Measurements from ENCODE around the gene DYSF.
A peak's percentile ranks its signal among the peaks of the same experiment; 100 is the strongest.

The DYSF gene

DNA sequence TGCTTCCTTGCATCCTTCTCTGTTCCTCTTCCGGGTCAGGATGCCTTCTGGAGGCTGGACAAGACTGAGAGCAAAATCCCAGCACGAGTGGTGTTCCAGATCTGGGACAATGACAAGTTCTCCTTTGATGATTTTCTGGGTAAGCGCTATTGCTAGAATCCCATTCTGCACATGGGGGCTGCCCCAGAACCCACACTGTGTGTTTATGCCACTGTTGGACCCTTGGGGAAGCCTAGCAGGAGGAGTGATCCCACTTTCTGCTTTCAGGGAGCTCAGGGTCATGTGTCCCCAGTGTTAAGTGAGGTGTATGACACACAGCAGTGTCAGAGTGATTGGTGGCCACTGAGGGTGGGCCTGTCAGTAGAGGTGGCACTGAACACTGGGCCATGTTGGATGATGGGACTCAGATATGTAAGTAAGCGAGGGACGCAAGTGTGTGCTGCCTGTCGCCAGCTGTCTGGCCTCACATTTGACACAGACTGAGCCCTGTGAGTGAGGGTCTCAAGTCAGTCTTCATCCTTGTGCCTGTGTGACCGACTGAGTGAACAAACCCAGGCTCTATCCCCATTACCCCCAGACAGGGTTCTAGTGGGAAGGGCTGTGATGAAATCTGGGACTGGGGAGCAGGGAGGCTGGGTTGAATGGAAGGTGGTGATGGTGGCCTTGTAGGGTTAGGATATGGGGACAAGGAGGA lies 220.9 kb downstream of the DYSF start:
- DNase-seq (ENCODE audit: low spot score): no peak

DNA sequence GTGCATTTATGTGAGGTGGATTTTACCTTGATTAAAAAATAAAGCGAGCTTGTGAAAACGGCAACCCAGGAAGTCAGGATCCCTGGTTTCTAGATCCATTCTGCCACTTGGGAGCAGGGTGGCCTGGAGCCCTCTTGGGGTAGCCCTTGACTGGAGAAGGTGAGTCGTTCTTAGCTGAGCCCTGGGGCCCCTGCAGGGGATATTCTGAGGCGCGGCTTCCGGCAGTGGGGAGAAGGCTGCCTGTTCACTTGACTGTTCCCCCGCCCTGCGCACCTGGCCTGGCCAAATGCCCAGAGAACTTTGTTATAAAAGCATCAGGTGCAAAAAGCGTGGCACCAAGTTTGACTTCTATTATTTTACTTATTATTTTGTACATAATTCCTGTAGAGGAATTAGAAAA lies 221.9 kb downstream of the DYSF start:
- no peak for DNase-seq (ENCODE audit: low spot score)

DNA sequence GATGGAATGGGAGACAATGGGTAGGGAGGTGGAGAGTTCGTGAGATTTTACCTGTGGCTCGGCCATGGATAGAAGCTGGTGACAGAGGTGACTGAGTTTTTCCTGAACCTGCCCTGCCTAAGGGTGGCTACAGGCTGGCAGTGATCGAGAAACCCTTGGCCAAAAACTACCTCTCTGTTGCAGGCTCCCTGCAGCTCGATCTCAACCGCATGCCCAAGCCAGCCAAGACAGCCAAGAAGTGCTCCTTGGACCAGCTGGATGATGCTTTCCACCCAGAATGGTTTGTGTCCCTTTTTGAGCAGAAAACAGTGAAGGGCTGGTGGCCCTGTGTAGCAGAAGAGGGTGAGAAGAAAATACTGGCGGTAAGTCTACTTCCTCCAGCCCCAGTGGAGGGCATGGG lies 225.5 kb downstream of the DYSF start:
- no peak for DNase-seq (ENCODE audit: low spot score)

DNA sequence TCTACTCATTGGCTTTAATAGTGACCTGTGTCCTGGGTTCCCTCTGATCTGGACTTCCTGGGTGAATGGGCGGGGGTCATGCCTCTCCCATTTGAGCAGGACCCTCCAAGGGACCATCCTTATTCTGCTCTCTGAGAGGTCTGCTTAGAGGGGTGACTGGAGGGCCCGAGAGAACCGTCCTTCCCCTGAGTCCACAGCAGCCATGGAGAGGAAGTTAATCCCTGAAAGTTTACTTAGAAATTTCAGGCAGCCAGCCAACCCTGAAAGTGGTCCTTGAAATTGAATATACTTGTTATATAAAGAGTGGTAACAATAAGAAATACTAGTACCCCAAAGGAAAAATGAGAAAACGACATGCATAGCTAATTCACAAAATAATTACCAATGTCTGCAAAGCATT lies 226.1 kb downstream of the DYSF start:
- no peak for DNase-seq (ENCODE audit: low spot score)

DNA sequence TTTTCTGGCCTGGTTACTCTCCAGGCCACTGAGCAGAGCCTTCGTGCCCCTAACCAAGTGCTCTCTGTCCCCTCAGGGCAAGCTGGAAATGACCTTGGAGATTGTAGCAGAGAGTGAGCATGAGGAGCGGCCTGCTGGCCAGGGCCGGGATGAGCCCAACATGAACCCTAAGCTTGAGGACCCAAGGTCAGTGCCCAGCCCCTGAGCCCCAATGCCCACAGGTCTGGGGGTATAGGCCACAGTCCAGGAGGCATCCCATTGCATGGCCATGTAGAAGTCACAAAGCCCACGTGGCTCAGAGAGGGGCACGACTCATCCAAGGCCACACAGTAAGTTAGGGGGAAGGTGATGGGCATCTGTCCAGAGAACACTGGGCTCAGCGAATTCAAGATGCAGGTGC lies 227.6 kb downstream of the DYSF start:
- no peak for DNase-seq (ENCODE audit: low spot score)

DNA sequence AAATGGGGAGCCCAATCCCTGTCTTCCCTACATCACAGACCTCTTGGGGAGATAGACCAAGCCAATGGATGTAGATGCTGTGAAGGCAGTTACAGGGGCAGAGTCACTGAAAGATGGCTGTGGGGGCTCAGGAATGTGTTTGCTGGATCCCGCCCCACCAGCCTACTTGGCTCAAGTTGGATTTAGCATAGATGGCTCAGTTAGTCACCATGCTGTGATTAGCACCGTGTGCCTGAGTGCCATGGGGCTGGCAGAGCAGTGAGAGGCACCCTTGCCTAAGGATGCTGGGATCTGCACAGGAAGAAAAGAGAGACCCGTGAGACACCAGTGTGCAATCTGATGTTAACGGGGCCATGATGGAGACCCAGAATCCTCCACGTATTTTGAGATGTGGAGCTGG lies 228.3 kb downstream of the DYSF start:
- DNase-seq (ENCODE audit: low spot score): no peak

DNA sequence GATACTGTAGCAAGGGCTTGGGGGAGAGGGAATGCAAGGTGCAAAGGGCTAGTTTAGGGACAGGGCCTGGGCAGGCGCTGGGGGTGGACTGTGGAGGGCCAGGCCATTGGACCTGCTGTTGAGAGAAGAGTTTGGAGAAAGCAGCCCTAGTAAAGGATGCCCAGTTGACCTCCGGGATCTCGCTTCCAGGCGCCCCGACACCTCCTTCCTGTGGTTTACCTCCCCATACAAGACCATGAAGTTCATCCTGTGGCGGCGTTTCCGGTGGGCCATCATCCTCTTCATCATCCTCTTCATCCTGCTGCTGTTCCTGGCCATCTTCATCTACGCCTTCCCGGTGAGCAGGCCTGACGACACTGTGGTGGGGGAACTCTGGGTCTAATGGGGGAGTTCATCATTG lies 229.0 kb downstream of the DYSF start:
- DNase-seq (ENCODE audit: low spot score): no peak

DNA sequence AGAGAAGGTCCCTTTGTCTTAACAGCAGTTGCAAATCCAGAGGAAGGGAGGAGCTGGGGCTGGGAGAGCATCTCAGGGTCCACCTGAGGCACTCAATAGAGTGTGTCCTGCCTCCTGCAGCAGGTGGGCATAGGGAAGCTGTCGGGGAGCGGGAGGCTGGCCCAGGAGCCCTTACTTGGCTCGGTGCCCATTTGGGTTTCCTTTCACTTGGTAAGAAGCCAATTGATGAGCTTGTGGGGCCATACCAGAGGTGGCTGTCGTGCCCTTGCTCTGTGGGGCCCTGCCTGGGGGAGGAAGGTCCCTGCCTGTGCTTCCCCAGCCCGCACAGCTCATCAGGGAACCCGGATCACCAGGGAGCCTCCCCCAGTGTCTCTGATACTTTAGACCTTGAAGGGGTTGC lies 229.7 kb downstream of the DYSF start:
- no peak for DNase-seq (ENCODE audit: low spot score)

DNA sequence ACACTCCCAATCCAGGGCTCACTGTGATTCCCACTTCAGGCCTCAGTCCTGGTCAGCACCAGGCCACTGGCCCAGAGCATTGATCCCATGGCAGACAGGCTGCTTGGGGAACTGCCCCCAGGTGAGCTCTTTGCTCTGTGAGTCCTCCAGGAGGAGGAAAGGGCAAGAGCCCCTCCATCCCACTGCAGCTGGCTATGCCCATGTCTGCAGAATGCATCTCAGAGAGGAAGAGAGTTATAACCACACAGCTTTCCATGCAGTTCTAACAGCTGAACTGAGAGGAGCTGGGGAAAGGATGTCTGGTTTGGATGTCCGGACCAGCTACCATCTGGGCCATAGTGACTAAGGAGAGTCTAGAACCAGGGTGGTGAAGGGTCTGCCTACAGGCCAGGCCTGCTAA lies 230.3 kb downstream of the DYSF start:
- DNase-seq (ENCODE audit: low spot score): no peak

DNA sequence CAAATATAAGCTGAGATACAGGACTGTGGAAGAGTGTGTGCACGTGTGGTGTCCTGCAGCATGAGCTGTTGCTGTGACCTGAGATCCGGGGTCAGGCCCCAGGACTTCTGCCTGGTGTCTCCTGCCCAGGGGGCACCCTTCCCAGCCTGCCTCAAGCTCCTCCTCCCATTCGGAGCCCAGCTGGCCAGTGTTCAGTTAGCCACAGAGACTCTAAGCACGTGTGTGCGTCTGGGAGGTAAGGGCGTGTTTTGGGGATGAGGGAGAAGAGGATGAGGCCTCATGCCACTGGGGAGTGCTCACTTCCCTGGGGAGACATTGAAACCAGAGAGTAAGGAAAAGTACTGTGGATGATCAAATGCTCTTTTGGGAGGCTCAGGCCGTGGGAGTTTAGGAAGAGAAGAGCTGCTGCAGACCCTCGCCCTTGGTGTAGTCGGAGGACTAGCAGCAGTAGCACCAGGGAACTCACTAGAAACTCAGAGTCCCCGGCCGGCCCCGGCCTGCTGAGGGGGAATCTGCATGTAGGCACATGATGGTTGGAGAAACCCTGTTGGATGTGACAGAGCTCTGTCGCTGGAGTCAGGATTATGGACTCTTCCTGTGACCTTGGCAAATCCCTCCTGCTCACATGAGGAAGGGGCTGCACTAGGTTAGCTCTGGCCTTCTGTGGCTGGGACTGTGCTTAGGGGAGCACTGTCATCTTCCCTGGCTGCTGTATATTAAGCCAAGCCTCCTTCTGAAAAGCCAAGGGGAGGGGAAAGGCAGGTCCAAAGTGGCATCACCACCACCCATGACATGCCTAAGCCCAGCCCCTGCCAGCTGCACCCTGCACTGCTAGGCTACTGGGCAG lies 231.1 kb downstream of the DYSF start:
- no peak for DNase-seq (ENCODE audit: low spot score)

DNA sequence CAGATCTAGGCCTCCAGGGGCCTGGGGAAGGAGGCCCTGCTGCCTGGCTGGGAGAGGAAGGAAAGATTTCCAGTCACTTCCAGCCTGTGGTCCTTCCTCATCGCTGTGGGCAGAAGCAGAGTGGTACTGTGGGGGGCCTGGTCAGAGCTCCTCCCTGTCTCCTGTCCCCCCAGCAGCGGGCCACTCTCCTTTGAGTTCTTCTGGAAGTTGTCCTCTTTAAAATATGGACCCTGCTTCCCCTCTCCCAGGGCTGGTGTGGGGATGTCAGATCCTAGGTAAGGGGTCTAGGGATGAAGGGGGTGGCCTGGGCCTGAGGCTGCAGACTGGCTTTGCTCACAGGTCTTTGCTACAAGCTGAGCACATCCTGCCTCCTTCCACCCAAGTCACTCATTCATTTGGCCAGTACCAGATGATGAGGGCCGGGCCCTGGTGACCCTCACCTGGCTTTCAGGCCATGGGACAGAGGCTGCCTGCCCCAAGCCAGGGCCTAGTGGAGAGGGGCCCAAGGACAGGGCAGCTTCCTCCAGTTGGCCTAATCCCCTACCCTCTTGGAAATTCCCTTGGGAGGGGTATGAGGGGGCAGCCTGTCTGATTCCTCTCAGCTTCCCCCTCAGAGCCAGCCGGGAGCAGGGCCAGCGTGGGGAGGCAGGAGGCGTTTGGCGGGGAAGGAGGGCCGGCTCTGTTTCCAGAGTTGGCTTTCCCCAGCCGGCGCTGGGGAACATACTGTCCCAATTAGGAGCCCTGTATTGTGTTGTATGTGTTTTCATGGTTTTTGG lies 231.9 kb downstream of the DYSF start:
- no peak for DNase-seq (ENCODE audit: low spot score)

DNA sequence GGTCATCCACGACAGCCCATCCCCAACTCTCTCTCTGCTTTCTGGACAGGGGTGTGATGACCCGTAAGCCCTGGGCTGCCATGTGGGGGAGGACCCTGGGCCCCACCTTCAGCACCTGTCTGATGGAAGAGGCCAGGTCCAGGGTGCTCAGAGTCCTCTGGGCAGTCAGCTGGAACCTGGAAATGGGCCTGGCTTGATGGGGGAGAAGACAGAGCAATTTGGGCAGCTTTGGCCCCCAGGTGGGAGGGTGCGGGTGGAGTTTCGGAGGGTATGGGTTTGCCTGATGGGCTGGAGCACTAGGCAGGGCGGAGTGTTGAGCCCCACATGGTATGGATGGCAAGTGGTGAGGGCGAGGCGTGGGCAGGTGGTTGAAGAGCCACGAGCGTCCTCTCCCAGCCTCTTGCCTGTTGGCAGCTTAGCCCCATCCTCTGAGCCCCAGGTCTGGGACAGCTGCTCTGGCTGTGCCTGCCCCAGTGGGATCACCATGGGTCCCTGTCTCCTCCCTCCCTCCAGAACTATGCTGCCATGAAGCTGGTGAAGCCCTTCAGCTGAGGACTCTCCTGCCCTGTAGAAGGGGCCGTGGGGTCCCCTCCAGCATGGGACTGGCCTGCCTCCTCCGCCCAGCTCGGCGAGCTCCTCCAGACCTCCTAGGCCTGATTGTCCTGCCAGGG lies 232.7 kb downstream of the DYSF start:
- no peak for DNase-seq (ENCODE audit: low spot score)

DNA sequence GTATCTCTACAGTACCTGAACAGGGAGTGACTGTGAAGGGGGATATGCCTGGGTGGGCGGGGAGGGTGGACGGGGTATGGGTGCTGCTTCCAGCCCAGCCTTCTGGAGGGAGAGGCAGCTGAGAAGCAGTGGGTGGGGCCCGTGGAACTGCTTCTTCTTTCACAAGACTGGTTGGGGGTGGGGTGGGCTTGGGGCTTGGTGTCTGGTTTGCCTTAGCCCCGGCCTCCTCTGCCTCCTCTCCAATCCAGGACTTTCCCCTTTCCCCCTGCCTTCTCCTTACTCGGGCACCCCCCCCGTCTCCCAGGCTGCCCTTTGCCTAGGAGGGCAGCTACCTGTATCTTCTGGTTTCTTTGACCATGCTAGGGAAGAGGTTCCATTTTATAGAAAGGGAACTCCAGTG lies 233.4 kb downstream of the DYSF start:
- DNase-seq (ENCODE audit: low spot score): no peak

DNA sequence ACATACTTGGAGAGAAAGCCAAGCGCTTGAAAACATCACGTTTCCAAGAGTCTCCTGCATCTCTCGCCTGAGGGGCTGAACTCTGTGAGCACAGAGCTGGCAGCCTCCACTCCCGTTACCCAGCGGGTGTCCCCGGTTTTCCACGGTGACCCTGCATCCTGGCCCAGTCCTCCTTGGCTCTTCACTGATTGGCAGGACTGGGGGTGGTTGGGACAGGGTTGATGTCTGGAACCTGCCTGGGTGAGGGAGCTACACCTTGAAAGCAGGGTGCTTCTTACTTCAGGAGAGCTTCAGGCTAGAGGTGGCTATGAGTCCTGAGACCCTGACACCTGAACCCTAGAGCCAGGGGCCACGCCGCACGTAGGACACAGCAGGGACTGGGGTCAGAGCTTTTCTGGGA lies 234.1 kb downstream of the DYSF start:
- DNase-seq (ENCODE audit: low spot score): no peak

DNA sequence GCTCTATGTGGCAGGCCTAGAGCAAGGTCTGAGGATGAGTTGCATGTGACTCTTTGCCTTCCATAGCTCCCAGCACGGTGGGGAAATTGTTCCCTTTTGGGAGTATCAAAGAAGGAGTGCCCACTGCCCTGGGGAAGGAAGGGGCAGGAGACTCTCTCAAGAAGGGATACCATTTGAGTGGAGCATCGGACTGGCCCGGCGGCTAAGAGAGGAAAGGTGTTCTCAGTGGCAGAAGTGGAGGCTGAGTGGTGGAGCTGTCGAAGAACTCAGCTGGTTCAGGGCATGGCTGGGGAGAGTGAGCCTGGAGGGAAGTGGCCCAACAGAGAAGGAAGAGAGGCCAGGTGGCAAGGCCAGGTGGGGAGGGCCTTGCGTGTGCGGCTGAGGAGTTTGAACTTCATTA lies 235.2 kb downstream of the DYSF start:
- no peak for DNase-seq (ENCODE audit: low spot score)

DNA sequence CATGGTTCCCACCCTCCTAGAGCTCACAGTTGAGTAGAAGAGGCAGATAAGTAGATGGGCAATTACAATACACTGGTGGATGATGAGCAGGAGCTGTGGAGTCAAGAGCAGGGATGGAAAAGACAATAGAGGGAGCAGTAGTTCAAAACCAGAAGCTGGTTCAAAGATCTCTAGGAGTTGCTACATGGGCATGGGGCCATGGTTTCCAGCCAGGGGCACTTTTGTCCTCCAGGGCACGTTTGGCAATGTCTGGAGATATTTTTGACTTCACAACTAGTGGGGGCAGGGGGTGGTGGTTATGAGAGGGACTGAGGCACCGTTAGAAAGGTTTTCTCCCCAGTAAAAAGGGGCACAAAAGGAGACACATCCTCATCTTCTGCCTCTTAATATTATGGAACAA lies 236.0 kb downstream of the DYSF start:
- DNase-seq (ENCODE audit: low spot score): no peak

DNA sequence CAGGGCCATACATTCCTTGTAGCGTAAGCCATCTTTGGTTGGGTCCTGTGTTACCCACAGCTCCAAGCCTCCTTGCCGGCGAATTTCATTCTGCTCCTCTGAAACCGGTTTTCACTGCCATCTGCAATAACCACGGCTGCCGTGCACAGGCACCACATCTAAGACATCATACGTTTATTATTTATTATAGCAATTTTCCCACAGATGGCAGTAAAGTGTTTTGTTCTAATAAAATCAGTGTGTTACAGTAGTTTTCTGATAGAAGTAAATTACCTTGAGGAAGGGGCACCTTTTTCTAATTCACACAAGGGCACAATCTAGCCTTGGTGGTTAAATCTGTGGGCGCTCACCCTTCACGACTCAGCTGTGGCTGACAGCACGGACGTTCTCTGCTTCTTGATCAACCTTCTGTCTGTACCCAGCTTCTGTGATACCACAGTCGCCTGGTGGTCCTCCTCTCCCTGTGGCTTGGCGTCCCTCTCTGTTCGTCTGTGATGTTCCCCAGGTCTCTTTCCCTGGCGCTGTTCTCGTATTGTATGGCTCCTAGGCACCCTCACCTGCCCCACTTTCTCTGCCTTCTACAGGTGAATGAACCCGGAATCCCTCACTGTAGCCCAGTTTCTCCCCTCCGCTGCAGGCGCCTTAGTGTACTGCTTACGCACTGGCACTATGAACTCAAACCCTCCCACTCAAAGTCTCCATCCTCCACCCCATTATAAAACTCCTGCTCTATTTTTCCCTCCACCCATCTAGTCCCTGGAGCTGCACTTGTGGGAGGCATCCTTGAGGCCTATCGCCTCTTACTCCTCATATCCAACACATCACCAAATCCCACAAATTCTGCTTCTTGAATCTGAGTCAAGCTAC lies 236.8 kb downstream of the DYSF start:
- no peak for DNase-seq (ENCODE audit: low spot score)

DNA sequence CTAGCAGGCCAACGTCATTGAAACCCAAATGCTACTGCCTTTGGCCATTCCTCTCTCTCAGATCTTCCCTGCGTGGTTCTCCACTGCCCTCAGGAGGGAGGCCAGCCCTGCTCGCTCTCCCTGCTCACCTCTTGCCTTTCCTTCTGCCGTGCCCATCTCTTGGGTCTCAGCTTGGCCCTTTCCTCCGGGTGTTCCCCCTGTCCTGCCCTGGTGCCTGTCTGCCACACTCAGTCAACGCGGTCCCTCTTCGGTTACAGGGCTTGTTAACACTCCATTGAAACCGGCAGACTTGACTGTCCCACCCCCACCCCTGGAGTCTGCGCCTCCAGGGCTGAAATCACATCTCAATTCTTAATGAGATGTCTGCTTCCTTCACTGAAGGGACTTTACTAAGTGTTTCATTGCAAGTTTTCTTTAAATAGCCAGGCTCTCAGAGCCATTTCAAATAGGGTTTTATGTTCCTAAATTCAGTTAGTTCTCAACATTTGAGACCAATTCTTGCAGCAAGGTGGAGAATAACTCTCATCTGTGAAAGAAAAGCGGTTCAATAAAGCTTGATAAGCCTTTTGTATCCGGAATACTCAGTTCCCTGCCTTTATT lies 237.6 kb downstream of the DYSF start:
- DNase-seq (ENCODE audit: low spot score): no peak

DNA sequence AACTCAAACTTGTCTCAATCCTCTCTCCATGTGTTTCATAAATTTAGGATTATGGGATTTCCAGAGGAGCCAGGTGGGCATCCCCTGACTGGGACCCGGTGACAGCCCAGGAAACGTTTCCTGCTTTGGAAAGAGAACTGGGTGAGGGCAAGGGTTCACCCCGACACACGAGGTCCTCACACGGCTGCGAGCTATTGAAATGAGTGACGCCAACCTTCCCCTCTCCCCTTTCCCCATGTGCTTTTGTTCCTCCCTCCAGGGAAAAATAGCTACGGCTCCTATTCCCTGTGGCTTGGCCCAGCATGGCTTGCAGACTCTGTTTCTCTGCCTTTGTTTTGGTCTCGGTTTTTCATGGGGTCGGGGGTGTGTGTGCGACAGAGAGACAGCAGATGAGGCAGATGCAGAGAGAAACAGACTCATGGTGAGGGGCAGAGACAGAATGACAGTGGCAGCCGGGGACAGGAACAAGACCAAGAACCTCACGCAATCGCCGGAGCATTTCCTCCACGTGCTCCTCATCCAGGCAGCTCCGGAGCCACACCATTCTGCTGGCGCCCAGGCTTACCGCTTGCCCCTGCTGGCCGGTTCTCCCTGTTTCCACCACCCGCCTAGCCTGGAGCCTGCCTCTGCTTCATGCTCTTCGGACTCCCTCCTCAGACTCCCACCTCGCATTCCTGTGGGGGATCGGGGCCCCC lies 238.5 kb downstream of the DYSF start:
- peak; percentile 77 for DNase-seq (ENCODE audit: low spot score)

DNA sequence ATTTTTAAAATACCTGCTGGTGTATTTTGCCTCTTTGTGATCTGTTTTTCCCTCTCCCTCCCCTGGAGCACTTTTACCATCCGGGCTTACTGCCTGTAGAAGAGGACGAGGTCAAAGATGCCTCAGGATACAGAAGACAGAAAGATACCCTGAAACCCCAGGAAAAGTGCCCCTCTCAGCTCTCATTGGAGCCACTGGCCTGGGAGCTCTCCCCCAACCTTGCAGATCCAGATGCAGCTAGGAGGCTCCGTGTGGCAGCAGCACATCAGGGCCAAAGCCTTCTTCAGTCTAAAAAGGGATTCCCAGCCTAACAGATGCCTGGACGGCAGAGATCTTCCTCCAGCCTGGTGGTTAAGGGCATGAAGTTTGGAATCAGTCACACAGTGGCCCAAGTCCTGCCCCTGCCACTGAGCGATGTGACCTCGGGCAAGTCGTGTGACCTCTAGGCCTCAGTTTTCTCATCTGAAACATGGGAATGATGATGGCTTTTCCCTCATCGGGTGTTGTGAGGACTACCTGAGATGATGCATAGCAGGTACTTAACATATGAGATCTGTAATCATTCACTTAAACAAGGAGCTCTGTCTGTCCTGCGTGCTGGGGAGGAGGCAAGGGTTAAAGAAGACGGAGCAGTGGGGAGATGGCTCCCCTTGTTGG lies 239.4 kb downstream of the DYSF start:
- DNase-seq (ENCODE audit: low spot score): no peak

Measured in AG20443 (cell line).